ENCODE data around the gene SLC1A4.

The SLC1A4 gene

GRCh38 chr2:65071499-65072180 is 82.4 kb downstream of the SLC1A4 start:
- Histone ChIP-seq H3K4me3 (ENCODE audit: low read depth, low read length) (no peak overlapping the region), H3K4me1 (ENCODE audit: control insufficient read depth, insufficient read depth, low read length) (peaks cover 9% of the 10 kb centered on the region; the same call in 1 of the 2 replicates), H3K9me3 (ENCODE audit: control insufficient read depth, insufficient read depth, low read depth, low read length) (no peaks in the 10 kb centered on the region), H3K36me3 (ENCODE audit: control insufficient read depth in 2 of 2, insufficient read depth in 1 of 2, low read length in 2 of 2) (peaks cover 12 to 72% of the 10 kb centered on the region in 2 experiments), H3K27ac (ENCODE audit: extremely low read depth, low read depth, low read length) (no peak overlapping the region)
- CTCF ChIA-PET = interaction anchor here (0.9 to 1.9 kb wide), 4 partner anchors 15 to 158 kb away, joined by 3 to 8 read pairs (median 4); no protein-coding TSS in a partner anchor
- POLR2A ChIA-PET = interaction anchor here (1.0 kb wide), 1 partner anchor 59 kb away, joined by 5 read pairs; the partner anchor contains the start of gene RAB1A
- TF ChIP-seq, protein P1, sequence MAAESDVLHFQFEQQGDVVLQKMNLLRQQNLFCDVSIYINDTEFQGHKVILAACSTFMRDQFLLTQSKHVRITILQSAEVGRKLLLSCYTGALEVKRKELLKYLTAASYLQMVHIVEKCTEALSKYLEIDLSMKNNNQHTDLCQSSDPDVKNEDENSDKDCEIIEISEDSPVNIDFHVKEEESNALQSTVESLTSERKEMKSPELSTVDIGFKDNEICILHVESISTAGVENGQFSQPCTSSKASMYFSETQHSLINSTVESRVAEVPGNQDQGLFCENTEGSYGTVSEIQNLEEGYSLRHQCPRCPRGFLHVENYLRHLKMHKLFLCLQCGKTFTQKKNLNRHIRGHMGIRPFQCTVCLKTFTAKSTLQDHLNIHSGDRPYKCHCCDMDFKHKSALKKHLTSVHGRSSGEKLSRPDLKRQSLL (tag by site-specific recombination; IDR thresholded peaks at IDR 0.05) = no peak
- TF ChIP-seq ZNF433 (tag by site-specific recombination; IDR thresholded peaks at IDR 0.05; ENCODE audit: low read depth) (no peak), ZBTB17 (tag by site-specific recombination; IDR thresholded peaks at IDR 0.05) (0 out of 2 replicates have a peak, but pooled peaks have one; percentile 23)

DNA sequence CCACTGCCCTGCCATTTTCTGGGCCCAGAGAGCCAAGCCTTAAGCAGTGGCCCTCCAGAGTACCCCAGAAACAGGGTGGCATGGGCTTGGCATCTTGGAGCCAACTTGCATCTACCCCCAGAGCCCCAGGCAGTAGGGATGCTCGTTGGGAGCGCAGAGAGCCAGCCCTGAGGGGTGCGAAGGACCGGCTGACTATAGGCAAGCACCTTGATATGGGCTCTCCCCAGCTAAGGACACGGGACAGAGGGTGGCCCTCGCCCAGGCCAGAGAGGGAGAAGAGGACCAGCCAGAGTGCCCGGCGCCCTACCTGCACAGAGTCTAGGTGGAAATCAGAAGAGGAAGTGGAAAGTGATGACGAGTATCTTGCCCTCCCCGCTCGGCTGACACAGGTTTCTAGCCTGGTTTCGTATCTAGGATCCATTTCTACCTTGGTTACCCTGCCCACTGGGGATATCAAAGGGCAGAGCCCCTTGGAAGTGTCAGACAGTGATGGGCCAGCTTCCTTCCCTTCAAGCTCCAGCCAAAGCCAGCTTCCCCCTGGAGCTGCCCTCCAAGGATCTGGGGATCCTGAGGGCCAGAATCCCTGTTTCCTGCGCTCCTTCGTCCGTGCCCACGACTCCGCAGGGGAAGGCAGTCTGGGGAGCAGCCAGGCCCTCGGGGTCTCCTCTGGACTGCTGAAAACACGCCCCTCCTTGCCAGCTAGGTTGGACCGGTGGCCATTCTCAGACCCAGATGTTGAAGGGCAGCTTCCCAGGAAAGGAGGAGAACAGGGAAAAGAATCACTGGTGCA is 83.2 kb downstream of the SLC1A4 start:
- CTCF ChIA-PET = interaction anchor here (1.9 kb wide), 1 partner anchor 97 kb away, joined by 8 read pairs; no protein-coding TSS in a partner anchor
- no peak overlapping the region for H3K27ac ChIP-seq (ENCODE audit: extremely low read depth, low read depth, low read length)
- H3K4me3 ChIP-seq (ENCODE audit: low read depth, low read length) = no peak overlapping the region
- TF ChIP-seq ZNF16 (tag by site-specific recombination; IDR thresholded peaks at IDR 0.05; ENCODE audit: low read depth) (no peak), ZNF391 (tag by site-specific recombination; IDR thresholded peaks at IDR 0.05; ENCODE audit: borderline replicate concordance, low read depth) (no peak), GLIS2 (tag by site-specific recombination; IDR thresholded peaks at IDR 0.05) (no peak), ZNF791 (tag by site-specific recombination; IDR thresholded peaks at IDR 0.05) (no peak), SP2 (tag by site-specific recombination; IDR thresholded peaks at IDR 0.05) (no peak), MZF1 (tag by site-specific recombination; IDR thresholded peaks at IDR 0.05; ENCODE audit: borderline replicate concordance) (no peak), ZNF37A (tag by site-specific recombination; IDR thresholded peaks at IDR 0.05) (no peak)
- TF ChIP-seq, protein P2, sequence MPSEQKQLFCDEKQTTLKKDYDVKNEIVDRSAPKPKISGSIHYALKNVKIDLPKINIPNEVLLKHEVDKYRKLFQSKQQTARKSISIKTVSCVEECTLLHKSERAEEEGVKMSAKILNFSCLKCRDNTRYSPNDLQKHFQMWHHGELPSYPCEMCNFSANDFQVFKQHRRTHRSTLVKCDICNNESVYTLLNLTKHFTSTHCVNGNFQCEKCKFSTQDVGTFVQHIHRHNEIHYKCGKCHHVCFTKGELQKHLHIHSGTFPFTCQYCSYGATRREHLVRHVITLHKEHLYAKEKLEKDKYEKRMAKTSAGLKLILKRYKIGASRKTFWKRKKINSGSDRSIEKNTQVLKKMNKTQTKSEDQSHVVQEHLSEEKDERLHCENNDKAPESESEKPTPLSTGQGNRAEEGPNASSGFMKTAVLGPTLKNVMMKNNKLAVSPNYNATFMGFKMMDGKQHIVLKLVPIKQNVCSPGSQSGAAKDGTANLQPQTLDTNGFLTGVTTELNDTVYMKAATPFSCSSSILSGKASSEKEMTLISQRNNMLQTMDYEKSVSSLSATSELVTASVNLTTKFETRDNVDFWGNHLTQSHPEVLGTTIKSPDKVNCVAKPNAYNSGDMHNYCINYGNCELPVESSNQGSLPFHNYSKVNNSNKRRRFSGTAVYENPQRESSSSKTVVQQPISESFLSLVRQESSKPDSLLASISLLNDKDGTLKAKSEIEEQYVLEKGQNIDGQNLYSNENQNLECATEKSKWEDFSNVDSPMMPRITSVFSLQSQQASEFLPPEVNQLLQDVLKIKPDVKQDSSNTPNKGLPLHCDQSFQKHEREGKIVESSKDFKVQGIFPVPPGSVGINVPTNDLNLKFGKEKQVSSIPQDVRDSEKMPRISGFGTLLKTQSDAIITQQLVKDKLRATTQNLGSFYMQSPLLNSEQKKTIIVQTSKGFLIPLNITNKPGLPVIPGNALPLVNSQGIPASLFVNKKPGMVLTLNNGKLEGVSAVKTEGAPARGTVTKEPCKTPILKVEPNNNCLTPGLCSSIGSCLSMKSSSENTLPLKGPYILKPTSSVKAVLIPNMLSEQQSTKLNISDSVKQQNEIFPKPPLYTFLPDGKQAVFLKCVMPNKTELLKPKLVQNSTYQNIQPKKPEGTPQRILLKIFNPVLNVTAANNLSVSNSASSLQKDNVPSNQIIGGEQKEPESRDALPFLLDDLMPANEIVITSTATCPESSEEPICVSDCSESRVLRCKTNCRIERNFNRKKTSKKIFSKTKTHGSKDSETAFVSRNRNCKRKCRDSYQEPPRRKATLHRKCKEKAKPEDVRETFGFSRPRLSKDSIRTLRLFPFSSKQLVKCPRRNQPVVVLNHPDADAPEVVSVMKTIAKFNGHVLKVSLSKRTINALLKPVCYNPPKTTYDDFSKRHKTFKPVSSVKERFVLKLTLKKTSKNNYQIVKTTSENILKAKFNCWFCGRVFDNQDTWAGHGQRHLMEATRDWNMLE (tag by site-specific recombination; conservative IDR thresholded peaks at IDR 0.05; ENCODE audit: low read depth) = no peak
- no peaks in the 10 kb centered on the region for H3K9me3 ChIP-seq (ENCODE audit: control insufficient read depth, insufficient read depth, low read depth, low read length)
- peaks cover 9% of the 10 kb centered on the region; the same call in 1 of the 2 replicates for H3K4me1 ChIP-seq (ENCODE audit: control insufficient read depth, insufficient read depth, low read length)
- peaks cover 12 to 75% of the 10 kb centered on the region in 2 experiments for H3K36me3 ChIP-seq (ENCODE audit: control insufficient read depth in 2 of 2, insufficient read depth in 1 of 2, low read length in 2 of 2)
- POLR2A ChIA-PET = no interaction called here

Measured in HEK293 (cell line).